Esophagus muscularis mucosa (tissue), 3 donors: ENCODE measurements around the gene FAM210B.

Source experiments
- CTCF ChIP-seq, 3 experiments: fragments of 200-600 bp in 2 of 3; fragments of 450-650 bp in 1 of 3; sonication (generic) in 2 of 3; IDR thresholded peaks; one replicate each; pipeline ENCODE4 v1.5.1; 2017 to 2019; ENCODE audit warnings: antibody characterized with exemption in 3 of 3, mild to moderate bottlenecking in 2 of 3, moderate library complexity in 1 of 3
- POLR2A ChIP-seq: fragments of 450-650 bp; IDR thresholded peaks from one replicate; pipeline ENCODE4 v1.6.1; 2017; ENCODE audit warnings: antibody characterized with exemption, moderate library complexity, mild to moderate bottlenecking, low read depth

- TF ChIP-seq CTCF (IDR thresholded peaks at IDR 0.05) (no peak), POLR2A (no peak)
Measured at GRCh38 chr20:56411759-56412472, 53.1 kb downstream of the FAM210B start, which contains the start of gene CASS4.
